Mammary epithelial cell (primary cell): ENCODE data around the gene HYDIN.
"Not testable (repeated sequence)": the region's sequence is repeated elsewhere in the genome, so short reads cannot be mapped to it uniquely, and the experiment has no call there.

Experiments used
- CTCF ChIP-seq, 2 donors: IDR thresholded peaks in 1 of 2; conservative IDR thresholded peaks in 1 of 2; 2 replicates each; pipeline ENCODE4 v1.5.1; 2011 to 2012; ENCODE audit warnings: inconsistent platforms in 2 of 2, low read length in 2 of 2, mild to moderate bottlenecking in 2 of 2, control low read depth in 1 of 2, low read depth in 1 of 2; ENCODE audit not compliant: insufficient read depth in 1 of 2; ENCODE audit errors: extremely low read depth in 1 of 2
- EZH2 ChIP-seq: IDR thresholded peaks from 2 replicates; pipeline ENCODE4 v1.6.1; 2012; ENCODE audit warnings: low read length, inconsistent platforms, borderline replicate concordance

- not testable (repeated sequence) for TF ChIP-seq CTCF (conservative IDR thresholded peaks at IDR 0.05 in 1 of 2, IDR thresholded peaks at IDR 0.05 in 1 of 2; ENCODE audit: extremely low read depth in 1 of 2, insufficient read depth in 1 of 2, low read depth in 1 of 2, low read length in 2 of 2); EZH2
Measured at GRCh38 chr16:71070651-71071050, 159.9 kb downstream of the HYDIN start.
